Spleen (tissue), 7 donors: ENCODE measurements around the gene HAPLN2.
"Not testable (repeated sequence)": the region's sequence is repeated elsewhere in the genome, so short reads cannot be mapped to it uniquely, and the experiment has no call there.

Experiments
- POLR2A ChIP-seq, 3 donors: fragments of 450-650 bp; IDR thresholded peaks; one replicate each; pipeline ENCODE4 v1.5.1; 2017; ENCODE audit warnings: antibody characterized with exemption in 3 of 3, mild to moderate bottlenecking in 1 of 3
- POLR2AphosphoS5 ChIP-seq, 3 donors: sonication (generic); formaldehyde crosslinking; IDR thresholded peaks; one replicate each; pipeline ENCODE4 v1.5.1; 2017; ENCODE audit warnings: antibody characterized with exemption in 3 of 3
- TF ChIP-seq, protein P1 (sequence below), 11 experiments: fragments of 200-600 bp in 7 of 11; fragments of 450-650 bp in 4 of 11; sonication (generic) in 4 of 11; IDR thresholded peaks in 8 of 11; conservative IDR thresholded peaks in 3 of 11; 1 replicate in 7 of 11; 2 replicates in 4 of 11; pipeline versions ENCODE4 v1.4.0 to v1.8.0; 2016 to 2021; ENCODE audit warnings: antibody characterized with exemption in 11 of 11, inconsistent platforms in 4 of 11, mild to moderate bottlenecking in 1 of 11
- donor health status: DM: no; HTN: no; CAD: no; lungs with moderate emphysema.
- donor health status: DM: no; HTN: no; CAD: no.
- donor health status: DM: no; HTN: no; CAD: no.

DNA sequence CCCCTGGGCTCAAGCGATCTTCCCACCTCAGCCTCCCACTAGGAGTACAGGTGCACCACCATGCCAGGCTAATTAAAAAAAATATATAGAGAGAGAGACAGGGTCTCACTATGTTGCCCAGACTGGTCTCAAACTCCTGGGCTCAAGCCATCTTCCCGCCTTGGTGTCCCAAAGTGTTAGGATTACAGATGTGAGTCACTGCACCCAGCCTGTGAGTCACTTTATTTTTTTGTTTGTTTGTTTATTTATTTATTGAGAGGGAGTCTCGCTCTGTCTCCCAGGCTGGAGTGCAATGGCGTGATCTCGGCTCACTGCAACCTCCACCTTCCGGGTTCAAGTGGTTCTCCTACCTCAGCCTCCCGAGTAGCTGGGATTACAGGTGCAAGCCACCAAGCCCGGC lies 31.3 kb upstream of the HAPLN2 start:
- TF ChIP-seq, protein P1, sequence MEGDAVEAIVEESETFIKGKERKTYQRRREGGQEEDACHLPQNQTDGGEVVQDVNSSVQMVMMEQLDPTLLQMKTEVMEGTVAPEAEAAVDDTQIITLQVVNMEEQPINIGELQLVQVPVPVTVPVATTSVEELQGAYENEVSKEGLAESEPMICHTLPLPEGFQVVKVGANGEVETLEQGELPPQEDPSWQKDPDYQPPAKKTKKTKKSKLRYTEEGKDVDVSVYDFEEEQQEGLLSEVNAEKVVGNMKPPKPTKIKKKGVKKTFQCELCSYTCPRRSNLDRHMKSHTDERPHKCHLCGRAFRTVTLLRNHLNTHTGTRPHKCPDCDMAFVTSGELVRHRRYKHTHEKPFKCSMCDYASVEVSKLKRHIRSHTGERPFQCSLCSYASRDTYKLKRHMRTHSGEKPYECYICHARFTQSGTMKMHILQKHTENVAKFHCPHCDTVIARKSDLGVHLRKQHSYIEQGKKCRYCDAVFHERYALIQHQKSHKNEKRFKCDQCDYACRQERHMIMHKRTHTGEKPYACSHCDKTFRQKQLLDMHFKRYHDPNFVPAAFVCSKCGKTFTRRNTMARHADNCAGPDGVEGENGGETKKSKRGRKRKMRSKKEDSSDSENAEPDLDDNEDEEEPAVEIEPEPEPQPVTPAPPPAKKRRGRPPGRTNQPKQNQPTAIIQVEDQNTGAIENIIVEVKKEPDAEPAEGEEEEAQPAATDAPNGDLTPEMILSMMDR (IDR thresholded peaks at IDR 0.05 in 8 of 11, conservative IDR thresholded peaks at IDR 0.05 in 3 of 11), result not testable (repeated sequence)
- TF ChIP-seq POLR2AphosphoS5, POLR2A (IDR thresholded peaks at IDR 0.05): not testable (repeated sequence)
